K562 (cell line): ENCODE results near the gene RPP14. TPM values are rescaled to one million over a fixed set of nuclear protein-coding genes. Genes with fewer than 3 reads are reported as not detected.

Experiments used
- ATAC-seq: fragments of 200-7000 bp; cut with Tn5 transposase; 3 replicates; pipeline ENCODE4 v1.9.1; 2020; ENCODE audit warnings: moderate library complexity
- BruUV-seq: library from RNA; stranded (reverse); fragments of 400-500 nt; replicated peaks from 2 replicates; lab custom pipeline; 2021; lab: Mats Ljungman, UMichigan
- CTCF ChIA-PET: fragments of 300-600 bp; formaldehyde crosslinking; extraction: SDS; loops from one replicate; lab custom pipeline; 2021; ENCODE audit warnings: low intra/inter-chr PET ratio; lab: Yijun Ruan, JAX
- POLR2A ChIA-PET: fragments of 300-600, 350-650 bp; sonication (Branson Sonifier 250); formaldehyde crosslinking; extraction: SDS; loops from one replicate; lab custom pipeline; 2021; ENCODE audit warnings: antibody characterized with exemption, inconsistent platforms; lab: Yijun Ruan, JAX
- DNase-seq, 4 experiments: peaks; one replicate each; pipeline versions ENCODE4 v3.0.0 to v3.0.0-alpha.2; 2011 to 2018; ENCODE audit warnings: low spot score in 3 of 4, mixed read lengths in 3 of 4; ENCODE audit errors: extremely low read depth in 1 of 4
- FAIRE-seq: peaks from 2 replicates; lab custom pipeline; 2011; peaks lifted over from hg19 to GRCh38; lab: Jason Lieb, UNC
- H2AFZ ChIP-seq: 2 replicates; pipeline ENCODE4 v1.6.0; 2011; ENCODE audit warnings: low read depth, low read length, control low read depth, inconsistent platforms
- H3K27ac ChIP-seq: fragments of 200-600 bp; 3 replicates; pipeline ENCODE4 v1.8.0; 2011; ENCODE audit warnings: low read depth, mild to moderate bottlenecking, control low read depth, inconsistent platforms, low read length, moderate library complexity, mixed read lengths; ENCODE audit errors: extremely low read depth
- H3K27me3 ChIP-seq, 2 experiments: fragments of 300-600 bp in 1 of 2; 2 replicates in 1 of 2; 3 replicates in 1 of 2; pipeline versions ENCODE4 v1.6.0 to v1.8.0; 2011; ENCODE audit warnings: inconsistent platforms in 2 of 2, low read length in 2 of 2, mild to moderate bottlenecking in 1 of 2, mixed read lengths in 1 of 2, moderate library complexity in 1 of 2; ENCODE audit not compliant: control insufficient read depth in 2 of 2, insufficient read depth in 2 of 2
- H3K36me3 ChIP-seq: fragments of 300-600 bp; 3 replicates; pipeline ENCODE4 v1.8.0; 2011; ENCODE audit warnings: mild to moderate bottlenecking, low read length, inconsistent platforms; ENCODE audit not compliant: control insufficient read depth, insufficient read depth
- H3K4me1 ChIP-seq, 2 experiments: fragments of 200-600 bp in 1 of 2; replicated peaks in 1 of 2; 2 replicates in 1 of 2; 3 replicates in 1 of 2; pipeline versions ENCODE4 v1.5.1 to v1.8.0; 2011; ENCODE audit warnings: inconsistent platforms in 2 of 2, low read length in 2 of 2, mild to moderate bottlenecking in 1 of 2, mixed read lengths in 1 of 2, moderate library complexity in 1 of 2; ENCODE audit not compliant: control insufficient read depth in 2 of 2, insufficient read depth in 2 of 2
- H3K4me2 ChIP-seq: 2 replicates; pipeline ENCODE4 v1.6.1; 2011; ENCODE audit warnings: low read length, control low read depth, inconsistent platforms, mixed read lengths; ENCODE audit not compliant: insufficient read depth
- H3K4me3 ChIP-seq: fragments of 200-600 bp; sonication (generic), shearing (Covaris generic); 2 replicates; pipeline ENCODE4 v1.5.1; 2016; ENCODE audit warnings: control low read depth, inconsistent platforms
- H3K79me2 ChIP-seq: fragments of 200-600 bp; 3 replicates; pipeline ENCODE4 v1.8.0; 2011; ENCODE audit warnings: low read length, inconsistent platforms; ENCODE audit not compliant: control insufficient read depth, insufficient read depth
- H3K9ac ChIP-seq, 2 experiments: 2 replicates each; pipeline versions ENCODE4 v1.6.0 to v1.6.1; 2011; ENCODE audit warnings: low read depth in 2 of 2, low read length in 2 of 2, control low read depth in 1 of 2, inconsistent platforms in 1 of 2, mild to moderate bottlenecking in 1 of 2, mixed read lengths in 1 of 2; ENCODE audit not compliant: insufficient read depth in 1 of 2
- H3K9me1 ChIP-seq: one replicate; pipeline ENCODE4 v1.6.0; 2011; ENCODE audit warnings: inconsistent platforms, mild to moderate bottlenecking, low read length, moderate library complexity; ENCODE audit not compliant: control insufficient read depth, insufficient read depth
- H3K9me3 ChIP-seq: replicated peaks from 2 replicates; pipeline ENCODE4 v1.5.1; 2011; ENCODE audit warnings: low read depth, low read length, inconsistent platforms; ENCODE audit not compliant: control insufficient read depth, insufficient read depth
- H4K20me1 ChIP-seq: replicated peaks from 2 replicates; pipeline ENCODE4 v1.6.1; 2011; ENCODE audit warnings: low read length, inconsistent platforms, mixed read lengths; ENCODE audit not compliant: control insufficient read depth, insufficient read depth
- BHLHE40 ChIP-seq: IDR thresholded peaks from 2 replicates; pipeline ENCODE4 v1.6.1; 2011; ENCODE audit warnings: low read length, improper control_type of control experiment
- BRF1 ChIP-seq: IDR thresholded peaks from 3 replicates; pipeline ENCODE4 v1.6.1; 2011; ENCODE audit warnings: borderline replicate concordance, mild to moderate bottlenecking; ENCODE audit not compliant: insufficient read length; ENCODE audit errors: extremely low read depth
- CXXC5 ChIP-seq: fragments of 250-450 bp; sonication (Bioruptor Pico); IDR thresholded peaks from 2 replicates; pipeline ENCODE4 v1.8.0; 2022; ENCODE audit warnings: inconsistent platforms, mild to moderate bottlenecking, moderate library complexity
- FOXK1 ChIP-seq: sonication (generic); formaldehyde crosslinking; IDR thresholded peaks from 2 replicates; pipeline ENCODE4 v1.8.0; 2022; ENCODE audit warnings: missing genetic modification reagents, mild to moderate bottlenecking, borderline replicate concordance
- IRF9 ChIP-seq: fragments of 450-650 bp; IDR thresholded peaks from 2 replicates; pipeline ENCODE4 v1.6.1; 2016; ENCODE audit warnings: missing biosample characterization, missing genetic modification characterization
- JUN ChIP-seq, 2 experiments: sonication (generic) in 1 of 2; formaldehyde crosslinking in 1 of 2; IDR thresholded peaks; 2 replicates each; pipeline versions ENCODE4 v1.6.1 to v1.8.0; 2012 to 2022; ENCODE audit warnings: borderline replicate concordance in 2 of 2, mild to moderate bottlenecking in 2 of 2, improper control_type of control experiment in 1 of 2, low read depth in 1 of 2, low read length in 1 of 2, missing genetic modification reagents in 1 of 2
- PCBP2 ChIP-seq: fragments of 200-400 bp; formaldehyde crosslinking; IDR thresholded peaks from 2 replicates; pipeline ENCODE4 v1.6.1; 2018; ENCODE audit warnings: low read length, low read depth, mild to moderate bottlenecking, moderate library complexity; ENCODE audit not compliant: poor library complexity, severe bottlenecking
- POLR2A ChIP-seq: fragments of 450-650 bp; conservative IDR thresholded peaks from 2 replicates; pipeline ENCODE4 v1.6.1; 2016
- RBM25 ChIP-seq: fragments of 200-400 bp; formaldehyde crosslinking; IDR thresholded peaks from 2 replicates; pipeline ENCODE4 v1.6.1; 2018; ENCODE audit warnings: low read length, low read depth, moderate library complexity; ENCODE audit not compliant: severe bottlenecking
- SLC30A9 ChIP-seq: fragments of 250-450 bp; sonication (Bioruptor Pico); IDR thresholded peaks from 2 replicates; pipeline ENCODE4 v1.8.0; 2022; ENCODE audit warnings: mild to moderate bottlenecking, moderate library complexity
- SMARCA4 ChIP-seq: fragments of 450-650 bp; IDR thresholded peaks from 2 replicates; pipeline ENCODE4 v1.6.1; 2016
- SREBF1 ChIP-seq: fragments of 150-350 bp; IDR thresholded peaks from 2 replicates; pipeline ENCODE4 v1.6.1; 2014; ENCODE audit warnings: antibody characterized with exemption, low read depth, low read length, borderline replicate concordance
- SRF ChIP-seq, 2 experiments: fragments of 250-450, 450-650 bp in 1 of 2; sonication (Bioruptor Pico) in 1 of 2; sonication (generic) in 1 of 2; formaldehyde crosslinking; IDR thresholded peaks; 2 replicates each; pipeline versions ENCODE4 v1.5.0 to v1.5.1; 2020 to 2022; ENCODE audit warnings: mild to moderate bottlenecking in 1 of 2, missing genetic modification reagents in 1 of 2
- STAT5A ChIP-seq: IDR thresholded peaks from 2 replicates; pipeline ENCODE4 v1.6.1; 2012; ENCODE audit warnings: low read length, inconsistent platforms, borderline replicate concordance
- TSC22D4 ChIP-seq: fragments of 450-650 bp; IDR thresholded peaks from 2 replicates; pipeline ENCODE4 v1.6.1; 2016; ENCODE audit warnings: missing genetic modification characterization, missing biosample characterization, control low read depth
- ZBTB17 ChIP-seq: fragments of 450-650 bp; formaldehyde crosslinking; IDR thresholded peaks from 2 replicates; pipeline ENCODE4 v1.4.0; 2020; ENCODE audit warnings: mild to moderate bottlenecking
- ZBTB2 ChIP-seq: fragments of 450-650 bp; IDR thresholded peaks from 2 replicates; pipeline ENCODE4 v1.6.1; 2016; ENCODE audit warnings: antibody characterized with exemption
- ZNF395 ChIP-seq: fragments of 200-800 bp; sonication (Bioruptor generic); IDR thresholded peaks from 2 replicates; pipeline ENCODE4 v1.6.1; 2017; ENCODE audit warnings: missing genetic modification characterization, missing compliant biosample characterization
- ZNF445 ChIP-seq: fragments of 250-450 bp; sonication (Bioruptor Pico); IDR thresholded peaks from 2 replicates; pipeline ENCODE4 v1.4.0; 2020; ENCODE audit warnings: low read depth, mild to moderate bottlenecking, moderate library complexity
- WGBS: fragments of 100-300 bp; shearing (Covaris generic); methylation state at CpG from one replicate; pipeline ENCODE4 v1.1.6; 2016; ENCODE audit warnings: low coverage, mixed read lengths; ENCODE audit not compliant: insufficient coverage; ENCODE audit errors: missing lambda C conversion rate; 5-methylcytosine and 5-hydroxymethylcytosine counted together
- in situ Hi-C: fragments of 300-500 bp; cut with MboI; formaldehyde crosslinking; loops from 4 replicates; pipeline ENCODE4 v1.15.0; 2018; ENCODE audit warnings: inconsistent platforms, mixed read lengths
- intact Hi-C: fragments of 100-400 bp; cut with micrococcal nuclease; formaldehyde crosslinking; loops from 2 replicates; pipeline ENCODE4 v1.14.2; 2022
- polyA plus RNA-seq, 8 experiments: library from polyadenylated mRNA; depleted of rRNA in 4 of 8; stranded (reverse) in 5 of 8; unstranded in 3 of 8; fragments of >200 nt; fragmentation: Nextera tagmentation in 2 of 8; fragmentation: Illumina TruSeq in 1 of 8; extraction: Ambion mirVana in 2 of 8; extraction: Trizol in 1 of 8; gene quantifications; 2 replicates each; pipeline versions ENCODE4 v1.2.1 to v1.2.3, GENCODE V29; 2011 to 2014; ENCODE audit warnings: inconsistent platforms in 1 of 8, missing spikeins in 1 of 8
- total RNA-seq, 7 experiments: library from RNA; depleted of rRNA in 6 of 7; stranded (reverse); fragments of >200 nt in 6 of 7; fragmentation: Illumina TruSeq in 2 of 7; extraction: Trizol in 2 of 7; gene quantifications; 2 replicates each; pipeline versions ENCODE4 v1.2.1 to v1.2.3, GENCODE V29; 2011 to 2021; ENCODE audit warnings: low replicate concordance in 1 of 7

The RPP14 gene
- total and polyA plus RNA-seq, 9 of the 15 experiments (the other 6 are each of a cell fraction or from before 2014, with no cell fraction given) = 13.5 to 20.8 (median 15.4) TPM

GRCh38 chr3:58266577-58266976, 39.5 kb upstream of the RPP14 start:
- Histone ChIP-seq H4K20me1 (no peaks in the 10 kb centered on the region), H3K4me1 (no peaks in the 10 kb centered on the region), H3K4me3 (no peak overlapping the region), H3K79me2 (no peaks in the 10 kb centered on the region), H3K27ac (no peak overlapping the region), H3K9ac (no peak overlapping the region), H3K27me3 (no peaks in the 10 kb centered on the region), H3K9me3 (no peaks in the 10 kb centered on the region), H3K9me1 (no peaks in the 10 kb centered on the region)
- ChIA-PET POLR2A (no interaction called here), CTCF (no interaction called here)
- ATAC-seq (no peak), FAIRE-seq (no peak)
- TF ChIP-seq ZBTB17 (CRISPR knock-in tag) (no peak), POLR2A (no peak), JUN (IDR thresholded peaks at IDR 0.05; ENCODE audit: borderline replicate concordance, low read depth, low read length) (no peak), JUN (CRISPR knock-in tag; IDR thresholded peaks at IDR 0.05; ENCODE audit: borderline replicate concordance) (no peak), SMARCA4 (no peak), IRF9 (tag) (no peak), ZBTB2 (no peak), RBM25 (no peak), STAT5A (no peak), SLC30A9 (no peak), CXXC5 (CRISPR knock-in tag) (no peak), BHLHE40 (no peak), BRF1 (no peak), ZNF445 (no peak), TSC22D4 (tag) (no peak), SREBF1 (no peak), ZNF395 (no peak), SRF (CRISPR knock-in tag; IDR thresholded peaks at IDR 0.05) (no peak), FOXK1 (CRISPR knock-in tag) (no peak), PCBP2 (no peak)
- TF ChIP-seq, all 486 proteins: peak for 0
- intact Hi-C loops (no loop called here), in situ Hi-C loops (no loop called here)
- no TSS peak for BruUV-seq
- Histone ChIP-seq H2AFZ (no peak overlapping the region), H3K36me3 (no peaks in the 10 kb centered on the region), H3K4me2 (no peak overlapping the region)
- no peak for DNase-seq
- WGBS = 15% methylated on average over 1 of the region's 1 CpG
